ENCODE data around the gene DSCAML1.

Gene DSCAML1

DNA sequence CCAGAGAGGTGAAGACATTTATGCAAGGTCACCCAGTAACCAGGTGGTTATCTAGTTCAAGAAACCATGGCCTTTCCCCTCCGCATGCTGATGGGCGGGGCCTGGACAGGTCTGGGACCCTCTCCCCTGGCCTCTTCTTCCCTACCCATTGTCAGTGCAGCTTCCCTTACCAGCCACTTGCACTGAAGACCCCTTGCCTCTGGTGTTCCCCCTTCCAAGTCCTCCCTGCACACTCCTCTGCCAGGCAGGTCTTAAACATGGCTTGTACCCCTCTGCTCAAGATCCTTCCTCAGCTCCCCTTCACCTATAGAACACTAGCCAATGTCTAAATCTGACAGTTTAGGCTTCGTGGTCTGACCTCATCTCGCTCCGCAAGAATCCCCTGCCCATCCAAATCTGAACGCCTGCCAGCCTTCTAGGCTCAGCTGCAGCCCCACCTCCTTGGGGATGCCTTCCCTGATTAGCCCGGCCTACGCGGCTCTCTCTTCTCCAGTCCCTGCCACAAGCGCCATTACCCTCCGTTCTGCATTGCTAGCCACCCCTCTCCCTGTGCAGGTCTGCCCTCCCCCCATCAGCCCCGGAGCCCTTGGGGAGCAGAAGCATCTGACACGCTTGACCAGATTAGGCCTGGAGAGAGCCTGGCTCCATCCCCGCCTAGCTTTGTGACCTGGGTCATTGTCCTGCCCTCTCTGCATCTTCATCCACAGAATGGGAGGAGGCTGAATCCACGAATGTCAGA is 213.8 kb downstream of the DSCAML1 start:
- DNase-seq (ENCODE audit: low spot score) = no peak

DNA sequence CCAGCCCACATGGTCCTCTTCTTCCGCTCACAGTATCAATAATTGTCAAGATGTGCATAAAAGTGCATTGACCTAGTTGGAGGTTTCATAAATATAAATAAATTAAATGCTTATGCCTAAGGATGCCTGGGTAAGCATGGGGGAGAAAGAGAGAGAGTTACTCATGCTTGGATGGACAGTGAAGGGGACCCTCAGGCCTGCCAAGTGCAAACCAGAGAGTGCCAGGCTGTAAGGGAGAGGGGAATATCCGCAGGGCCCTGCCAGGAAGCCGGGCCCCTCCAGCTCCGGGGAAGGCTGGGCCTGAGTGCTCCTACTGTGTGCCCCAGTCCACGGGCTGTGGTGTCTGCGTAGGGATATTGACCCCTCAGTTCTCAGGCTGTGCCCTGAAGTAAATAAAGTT is 214.6 kb downstream of the DSCAML1 start:
- no peak for DNase-seq (ENCODE audit: low spot score)

DNA sequence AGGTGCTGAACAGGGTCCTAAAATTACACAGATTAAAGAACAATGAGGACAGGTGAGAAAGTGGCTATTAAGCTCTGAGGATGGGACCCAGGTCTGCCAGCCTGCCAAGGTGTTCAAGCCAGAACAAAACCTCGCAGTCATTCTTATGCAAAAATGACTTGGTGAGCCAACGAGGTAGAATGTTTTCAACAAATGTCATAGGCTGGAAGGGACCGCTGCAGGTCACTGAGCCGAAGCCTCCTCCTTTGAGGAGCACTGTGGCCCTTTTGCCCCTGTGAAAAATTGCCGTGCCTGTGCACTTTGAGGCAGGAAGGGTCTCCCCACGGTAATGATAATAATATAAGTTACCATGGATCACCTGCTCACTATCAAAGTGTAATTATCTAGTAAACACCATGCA is 216.2 kb downstream of the DSCAML1 start:
- DNase-seq (ENCODE audit: low spot score) = no peak

DNA sequence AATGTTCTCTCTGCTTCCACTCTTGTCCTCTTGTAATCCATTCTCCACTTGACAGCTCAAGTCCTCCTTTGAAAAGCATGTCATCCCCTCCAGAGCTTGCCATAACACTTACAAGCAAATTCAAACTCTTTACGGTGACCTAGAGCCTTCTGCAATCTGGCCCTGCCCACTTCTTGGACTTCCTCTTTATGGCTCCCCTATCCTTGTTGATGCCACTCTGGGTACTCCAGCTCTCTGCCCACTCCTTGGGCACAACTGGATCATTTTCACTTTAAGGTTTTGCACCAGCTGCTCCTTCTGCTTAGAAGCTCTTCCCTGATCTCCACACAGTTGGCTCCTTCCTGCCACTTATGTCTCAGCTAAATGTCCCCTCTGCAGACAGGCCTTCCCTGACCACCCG is 217.9 kb downstream of the DSCAML1 start:
- no peak for DNase-seq (ENCODE audit: low spot score)

DNA sequence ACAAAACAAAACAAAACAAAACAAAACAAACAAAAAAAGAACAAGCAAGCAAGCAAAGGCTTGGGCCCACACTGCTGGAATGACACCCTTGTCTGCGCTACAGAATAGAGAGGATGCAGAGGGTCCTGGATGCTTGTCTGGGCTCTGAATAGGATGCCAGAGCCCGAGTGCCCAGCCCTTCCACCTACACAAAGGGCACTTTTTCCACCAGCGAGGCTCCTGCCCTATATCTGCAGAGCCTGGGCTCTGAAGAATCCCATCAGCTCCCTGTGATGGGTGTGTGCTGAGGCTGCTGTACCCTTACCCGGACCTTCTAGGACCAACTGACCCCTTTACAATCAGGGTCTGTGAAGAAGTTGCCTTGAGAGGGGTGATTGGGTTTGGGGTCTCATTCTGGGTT is 221.2 kb downstream of the DSCAML1 start:
- no peak for DNase-seq (ENCODE audit: low spot score)

DNA sequence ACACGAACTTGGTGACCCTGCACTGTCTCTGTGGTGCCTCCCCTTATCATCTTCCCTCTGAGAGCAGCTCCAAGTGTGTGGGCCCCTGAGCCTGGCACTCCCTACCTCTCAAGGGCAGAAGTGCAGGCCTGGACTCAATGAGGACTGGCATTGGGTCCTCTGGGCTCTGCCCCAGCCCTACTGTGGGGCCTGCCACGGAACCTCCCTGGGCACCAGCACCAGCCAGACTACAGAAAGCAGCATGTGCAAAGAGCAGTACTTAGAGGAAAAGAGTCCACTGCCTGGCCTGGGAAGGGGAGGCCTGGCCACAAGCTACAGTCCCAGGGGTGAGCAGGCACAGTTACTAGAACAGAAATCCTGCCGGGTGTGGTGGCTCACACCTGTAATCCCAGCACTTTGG is 222.5 kb downstream of the DSCAML1 start:
- DNase-seq (ENCODE audit: low spot score) = no peak

DNA sequence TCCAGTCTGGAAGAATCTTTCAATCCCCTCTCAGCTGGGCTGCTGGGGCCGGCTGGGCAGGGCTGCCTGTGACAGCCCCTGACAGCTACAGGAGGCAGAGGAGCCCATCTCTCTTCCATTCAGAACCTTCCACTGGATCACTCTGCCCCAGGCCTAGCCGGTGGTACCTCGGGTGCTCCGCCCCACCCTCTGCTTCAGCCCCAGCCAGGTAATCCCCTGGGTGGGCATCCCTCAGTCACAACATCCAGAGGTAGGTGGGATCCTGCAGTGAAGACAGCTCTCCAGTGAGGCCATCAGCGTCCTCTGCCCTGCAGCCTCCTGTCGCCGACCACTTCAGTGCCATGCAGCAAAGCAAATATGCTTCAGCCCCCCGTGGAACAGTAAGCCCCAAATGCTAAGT is 223.7 kb downstream of the DSCAML1 start:
- no peak for DNase-seq (ENCODE audit: low spot score)

DNA sequence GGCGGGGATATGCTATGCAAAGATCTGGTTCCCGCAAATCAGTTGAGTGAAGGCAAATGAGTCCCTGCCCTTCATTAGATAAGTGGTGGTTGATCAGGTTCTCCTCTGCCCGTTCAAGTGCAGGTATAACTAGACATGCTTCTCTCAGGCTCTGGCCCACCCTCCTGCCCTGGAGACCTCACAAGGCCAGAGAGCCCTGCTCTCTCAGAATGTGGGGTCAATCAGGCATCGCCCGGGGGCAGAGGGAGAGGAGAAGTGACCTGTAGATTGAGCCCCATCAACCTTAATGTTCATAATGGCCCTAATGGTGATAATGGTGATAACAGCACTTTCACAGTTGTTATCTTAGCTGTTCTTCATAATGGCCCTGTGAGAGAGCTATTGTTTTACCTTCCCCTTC is 224.3 kb downstream of the DSCAML1 start:
- DNase-seq (ENCODE audit: low spot score) = no peak

DNA sequence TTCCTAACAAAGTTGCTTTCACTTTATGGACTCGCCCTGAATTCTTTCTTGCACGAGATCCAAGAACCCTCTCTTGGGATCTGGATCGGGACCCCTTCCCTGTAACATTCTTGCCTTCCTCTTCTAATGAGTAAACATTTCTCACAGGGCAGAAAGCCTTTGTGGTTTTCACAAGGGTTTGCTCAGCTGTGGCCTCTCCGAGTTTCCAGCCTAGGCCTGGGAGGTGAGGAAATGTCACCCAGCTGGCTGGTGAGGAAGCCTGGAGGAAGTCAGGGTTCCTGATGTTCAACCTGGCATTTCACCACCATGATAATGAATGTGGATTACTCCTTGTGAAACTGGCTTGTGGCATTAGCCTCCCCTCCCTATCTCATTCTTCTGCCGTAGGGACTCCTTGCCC is 224.9 kb downstream of the DSCAML1 start:
- DNase-seq (ENCODE audit: low spot score) = no peak

DNA sequence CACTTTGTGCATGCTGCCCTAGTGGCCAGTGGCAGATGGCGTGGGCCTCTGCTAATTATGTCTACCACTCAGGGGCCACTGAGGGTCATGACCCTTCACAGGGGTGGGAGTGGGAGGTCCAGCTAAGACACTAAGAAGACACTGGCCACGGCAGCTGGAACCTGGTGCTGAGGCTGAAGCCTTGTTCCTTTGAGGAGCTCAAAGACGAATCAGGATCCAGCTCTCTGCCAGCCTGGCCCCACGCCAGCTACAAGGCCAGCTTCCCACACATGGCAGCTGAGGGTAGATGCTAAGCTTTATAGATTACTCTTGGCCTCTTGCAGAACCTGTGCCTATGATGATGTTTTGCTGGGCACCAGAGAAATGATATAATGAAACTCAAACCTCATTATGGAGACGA is 226.3 kb downstream of the DSCAML1 start:
- no peak for DNase-seq (ENCODE audit: low spot score)

DNA sequence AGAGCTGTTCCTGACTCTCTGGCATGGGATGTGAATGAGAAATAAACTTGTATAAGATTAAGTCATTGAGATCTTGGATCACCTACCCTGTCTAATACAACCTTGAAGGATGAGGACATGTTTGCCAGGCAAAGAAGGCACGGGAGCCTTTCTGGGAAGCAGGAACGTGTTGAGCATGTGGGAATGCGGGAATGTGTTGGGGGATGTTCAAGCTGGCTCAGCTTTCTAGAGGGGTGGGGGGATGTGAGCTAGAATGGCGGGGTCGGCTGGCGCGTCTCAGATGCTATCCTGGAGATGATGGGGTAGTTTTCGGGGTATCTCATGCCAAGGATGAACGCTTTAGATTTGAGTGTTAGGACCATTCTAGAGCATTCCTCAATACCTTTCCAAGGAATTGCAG is 227.1 kb downstream of the DSCAML1 start:
- DNase-seq (ENCODE audit: low spot score) = no peak

DNA sequence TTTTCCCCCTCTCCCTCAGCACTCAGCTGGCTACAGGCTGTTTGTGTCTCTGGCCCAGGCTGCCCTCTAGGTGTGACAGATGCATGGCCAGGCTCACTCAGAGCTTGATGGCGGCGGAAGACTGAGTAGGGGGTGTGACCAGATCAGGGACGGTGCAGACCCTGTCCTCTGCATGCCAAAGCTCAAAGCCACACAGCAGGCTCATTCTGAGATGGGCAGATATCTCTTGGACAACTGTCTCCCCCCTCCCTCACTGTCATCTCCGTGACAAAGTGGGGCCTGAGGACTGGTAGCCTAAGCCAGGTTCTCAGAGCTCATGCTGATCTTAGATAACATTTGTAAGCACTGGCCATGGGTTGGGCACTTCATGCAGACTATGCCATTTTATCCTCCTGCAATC is 231.3 kb downstream of the DSCAML1 start:
- no peak for DNase-seq (ENCODE audit: low spot score)

DNA sequence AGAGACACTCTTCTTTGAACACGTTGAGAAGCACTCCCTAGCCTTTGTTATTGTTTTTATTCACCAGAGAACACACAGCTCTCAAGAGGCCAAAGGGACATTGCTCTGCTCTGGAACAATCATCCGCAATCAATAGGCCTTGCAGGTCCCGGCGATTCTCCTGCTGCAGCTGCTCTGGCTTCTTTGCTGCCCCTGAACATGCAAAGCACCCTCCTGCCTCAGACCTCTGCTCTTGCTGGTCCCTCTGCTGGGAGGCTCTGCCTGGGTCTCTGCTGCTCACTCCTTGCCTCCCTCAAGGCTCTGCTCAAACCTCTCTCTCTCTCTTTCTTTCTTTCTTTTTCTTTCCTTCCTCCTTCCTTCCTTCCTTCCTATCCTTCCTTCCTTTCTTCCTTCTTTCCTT is 232.7 kb downstream of the DSCAML1 start:
- DNase-seq (ENCODE audit: low spot score) = no peak

DNA sequence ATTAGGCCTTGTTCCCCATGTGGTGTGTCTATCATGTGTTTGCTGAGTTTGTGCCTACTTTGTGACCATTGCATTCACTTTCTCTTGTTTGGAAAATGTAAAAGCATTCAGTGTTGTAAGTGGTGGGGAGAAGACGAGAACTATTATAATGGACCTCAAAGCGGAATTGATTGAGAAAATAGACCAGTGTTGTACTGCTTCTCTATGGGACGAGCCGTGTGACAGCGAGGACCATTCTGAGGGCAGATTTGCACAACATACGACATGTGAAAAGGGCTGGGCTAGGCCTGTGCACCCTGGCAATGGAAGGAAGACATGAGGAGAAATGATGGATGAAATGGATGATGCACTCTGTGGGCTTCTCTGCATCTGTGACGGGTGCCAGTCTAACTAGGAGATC is 233.5 kb downstream of the DSCAML1 start:
- no peak for DNase-seq (ENCODE audit: low spot score)

DNA sequence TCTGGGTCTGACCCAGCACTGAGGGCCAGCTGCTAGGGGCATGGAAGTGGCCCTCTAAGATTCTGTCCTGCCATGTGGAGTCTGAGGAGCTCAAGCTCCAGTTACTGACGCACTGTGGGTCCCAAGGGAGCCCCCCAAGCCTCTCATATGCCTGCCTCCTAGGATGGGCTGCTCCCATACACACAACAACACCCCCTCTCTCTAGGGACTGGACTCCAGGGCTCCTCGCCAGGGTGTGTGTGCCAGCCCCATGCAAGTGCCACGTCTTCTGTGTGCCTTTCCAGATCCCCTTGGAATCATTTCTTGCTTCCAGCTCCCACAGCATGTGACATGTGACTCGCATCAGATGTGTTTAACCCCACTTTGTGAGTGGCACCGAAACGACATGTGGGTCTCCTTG is 234.9 kb downstream of the DSCAML1 start:
- DNase-seq (ENCODE audit: low spot score) = no peak

DNA sequence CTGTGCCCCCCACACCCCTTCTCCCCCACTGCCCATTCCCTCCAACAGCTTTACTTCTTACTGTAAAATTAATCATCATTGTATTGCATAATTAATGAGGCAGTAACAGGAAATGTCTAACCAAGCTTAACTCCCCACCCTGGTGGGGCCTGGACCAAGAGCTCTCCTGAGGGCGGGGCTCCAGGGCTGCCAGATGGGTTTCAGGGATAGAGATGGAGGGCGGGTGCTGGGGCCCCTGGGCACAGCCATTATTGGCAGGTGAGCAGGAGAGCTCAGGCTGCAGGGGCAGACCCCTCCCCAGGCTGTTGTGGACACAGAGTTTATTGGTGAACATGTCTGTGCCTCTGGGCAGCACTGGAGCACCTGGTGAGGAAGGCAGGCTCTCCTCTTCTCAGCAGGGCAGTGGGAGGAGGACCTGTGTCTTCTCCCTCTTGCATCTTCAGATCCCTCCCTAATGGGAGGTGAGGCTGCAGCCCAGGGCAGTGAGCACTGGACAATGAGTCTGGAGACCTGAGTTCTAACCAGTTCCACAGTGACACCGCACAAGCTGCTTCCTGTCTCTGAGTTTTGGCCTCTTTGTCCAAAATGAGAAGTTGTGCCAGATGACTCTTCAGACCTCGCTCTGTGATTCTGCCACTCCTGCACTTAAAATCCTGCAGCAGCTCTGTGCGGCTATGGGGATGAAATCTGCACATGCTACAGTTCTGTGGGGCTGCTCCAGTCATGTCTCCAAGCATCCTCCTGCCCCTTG is 236.1 kb downstream of the DSCAML1 start:
- DNase-seq (ENCODE audit: low spot score) = no peak

DNA sequence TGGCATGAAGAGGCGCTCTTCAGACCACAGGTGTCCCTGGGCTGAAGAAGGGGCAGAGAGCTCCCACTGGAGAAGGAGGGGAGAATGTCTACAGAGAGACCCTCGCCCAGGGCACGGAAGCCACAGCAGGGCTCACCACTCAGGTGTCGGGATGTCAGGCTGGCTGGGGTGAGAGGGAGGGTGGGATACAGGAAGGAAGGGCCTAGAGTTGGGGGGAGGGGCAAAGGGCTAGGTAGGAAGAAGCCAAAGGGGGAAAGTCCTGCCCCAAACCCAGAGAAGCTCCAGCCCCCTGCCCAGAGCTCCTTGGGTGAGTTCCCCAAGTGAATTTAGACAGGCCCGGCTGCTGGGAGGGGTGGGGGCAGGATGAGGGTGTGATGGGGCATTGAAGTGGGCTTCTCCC is 237.3 kb downstream of the DSCAML1 start:
- DNase-seq (ENCODE audit: low spot score) = no peak

DNA sequence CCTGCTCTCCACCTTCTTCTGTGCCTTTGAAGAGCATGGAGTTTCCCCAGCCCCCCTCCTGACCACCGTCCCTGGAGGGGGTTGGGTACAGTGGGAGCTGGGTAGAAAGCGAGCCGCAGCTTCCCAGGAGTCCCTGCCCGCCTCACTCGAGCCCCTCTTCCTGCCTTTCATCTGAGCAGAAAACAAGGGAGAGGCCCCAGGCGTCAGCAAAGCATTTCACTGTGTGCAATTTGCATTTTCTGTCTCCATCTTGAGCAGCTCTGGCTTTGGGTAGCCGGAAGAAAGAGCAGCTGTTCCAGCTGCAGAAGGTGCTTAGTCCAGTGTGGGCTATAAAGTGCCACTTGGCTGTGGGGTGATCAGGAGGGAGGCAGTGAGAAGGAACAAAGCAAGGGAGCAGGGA is 239.7 kb downstream of the DSCAML1 start:
- no peak for DNase-seq (ENCODE audit: low spot score)

DNA sequence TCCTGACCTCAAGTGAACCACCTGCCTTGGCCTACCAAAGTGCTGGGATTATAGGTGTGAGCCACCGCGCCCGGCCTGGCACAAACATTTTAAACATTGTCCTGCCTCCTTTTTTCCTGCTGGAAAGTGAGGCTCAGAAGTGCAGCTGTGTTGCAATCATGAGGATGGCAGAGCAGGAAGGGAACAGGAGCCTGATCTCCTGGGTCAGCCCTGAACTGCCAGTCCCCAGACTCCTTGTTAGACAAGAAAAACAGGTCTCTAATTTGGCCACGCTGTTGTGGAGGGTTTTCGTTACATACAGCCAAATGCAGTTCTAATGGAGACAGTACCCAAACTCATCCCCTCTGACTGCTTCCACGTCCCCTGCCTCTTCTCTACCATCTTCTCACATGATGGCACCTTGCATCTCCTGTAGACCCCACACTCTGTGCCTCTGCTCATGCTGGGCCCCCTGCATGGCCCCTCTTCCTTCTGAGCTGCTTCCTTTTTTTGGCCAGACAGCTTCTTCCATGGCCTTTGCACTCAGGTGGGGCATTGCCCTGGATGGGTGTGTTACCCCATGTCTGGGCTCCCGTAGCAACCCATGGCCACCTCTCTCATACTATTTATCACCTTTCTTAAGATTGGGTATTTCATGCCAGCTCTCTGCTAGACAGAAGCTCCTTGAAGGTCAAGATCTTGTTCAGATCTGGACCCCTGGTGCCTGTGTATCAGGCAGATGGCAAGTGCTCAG is 242.2 kb downstream of the DSCAML1 start:
- no peak for DNase-seq (ENCODE audit: low spot score)

DNA sequence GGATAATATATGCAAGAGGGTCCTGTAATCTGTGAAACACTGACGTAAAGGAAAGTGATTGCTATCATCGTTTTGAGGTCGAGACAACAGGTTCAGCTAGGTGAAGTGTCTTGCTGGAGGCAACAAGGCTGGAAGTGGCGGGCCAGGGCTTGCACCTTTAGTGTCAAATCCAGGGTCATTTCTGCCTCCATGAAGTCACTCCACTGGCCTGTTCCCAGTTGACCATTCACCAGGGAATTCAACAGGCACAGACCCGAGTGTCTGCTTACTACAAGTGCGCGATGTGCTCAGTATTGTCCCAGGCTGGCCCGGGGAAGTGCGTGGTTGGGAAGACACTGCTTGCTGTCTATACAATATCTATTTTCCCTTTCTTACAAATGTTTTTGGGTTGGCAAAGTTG is 244.4 kb downstream of the DSCAML1 start:
- DNase-seq (ENCODE audit: low spot score) = no peak

DNA sequence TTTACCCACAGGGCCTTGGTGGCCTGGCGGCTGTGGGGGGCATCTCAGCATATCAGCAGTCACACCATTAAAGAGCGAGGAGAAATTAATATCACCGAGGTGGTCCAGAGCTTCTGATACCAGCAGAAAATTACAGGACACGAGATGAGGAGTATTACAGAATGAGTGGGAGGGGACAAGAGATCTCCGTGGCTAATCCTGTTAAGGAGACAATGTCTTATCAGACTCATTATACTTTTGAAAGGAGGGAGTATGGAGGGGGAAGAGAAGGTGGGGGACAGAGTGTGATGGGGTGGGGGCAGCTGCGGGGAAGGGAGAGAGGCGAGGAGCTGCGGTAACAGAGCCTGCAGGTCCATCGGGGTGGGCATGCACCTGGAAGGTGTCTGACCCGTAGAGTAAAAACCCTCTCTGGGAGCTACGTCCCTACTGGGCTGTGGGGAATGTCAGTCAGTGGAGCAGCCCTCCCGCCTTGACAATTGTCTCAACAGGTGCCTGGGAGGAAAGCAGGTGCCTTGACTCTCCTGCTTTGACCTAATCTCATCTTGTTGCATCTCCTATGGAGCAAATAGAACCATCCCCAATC is 245.2 kb downstream of the DSCAML1 start:
- no peak for DNase-seq (ENCODE audit: low spot score)

DNA sequence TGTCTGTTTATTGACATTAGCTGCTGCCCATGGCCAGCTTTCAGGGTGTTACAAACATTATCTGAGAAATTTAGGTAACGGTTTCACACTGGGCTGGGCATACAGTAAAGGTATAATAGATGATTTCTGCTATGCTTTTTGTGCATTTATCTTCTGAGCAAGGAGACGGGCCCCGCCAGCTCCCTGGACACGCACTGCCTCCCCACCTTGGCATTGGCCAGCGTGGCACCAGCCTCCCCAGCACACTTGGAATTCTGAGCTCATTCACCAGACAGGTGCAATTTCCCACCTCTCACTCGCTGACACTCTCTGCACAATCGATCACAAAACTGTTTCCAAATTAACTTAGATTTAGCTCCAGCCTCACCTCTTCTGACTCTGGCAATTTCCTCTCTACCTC is 246.6 kb downstream of the DSCAML1 start:
- no peak for DNase-seq (ENCODE audit: low spot score)

DNA sequence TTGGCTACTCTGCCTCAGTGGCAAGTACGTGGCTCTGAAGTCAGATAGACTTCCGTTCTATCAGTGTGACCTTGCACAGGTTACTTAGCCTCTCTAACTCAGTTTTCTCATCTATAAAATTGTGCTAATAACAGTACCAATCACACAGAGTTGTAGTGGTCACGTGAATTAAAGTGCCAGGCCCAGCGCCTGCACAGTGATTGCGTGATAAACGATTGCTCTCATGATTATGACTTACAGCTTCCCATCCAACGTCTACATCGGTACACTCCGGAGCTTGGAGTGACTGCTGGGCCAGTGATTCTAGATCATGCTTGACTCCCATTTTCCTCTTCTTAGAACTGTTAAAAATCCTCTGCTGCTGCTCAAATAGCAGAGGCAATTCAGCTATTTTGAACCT is 247.6 kb downstream of the DSCAML1 start:
- DNase-seq (ENCODE audit: low spot score) = no peak

Measured in HuH-7 (cell line).